ENCODE measurements around the gene PRKAG3. TPM values are rescaled to one million over a fixed set of nuclear protein-coding genes. Genes with fewer than 3 reads are reported as not detected.
"Not testable (repeated sequence)": the region's sequence is repeated elsewhere in the genome, so short reads cannot be mapped to it uniquely, and the experiment has no call there.

PRKAG3 gene
- total RNA-seq, 2 donors from 2014 or later: not detected

GRCh38 chr2:218855305-218856166, 23.9 kb upstream of the PRKAG3 start:
- peak in 1 of 2 donors; percentile 35 for DNase-seq (ENCODE audit: low spot score in 2 of 2)
- no peaks in the 10 kb centered on the region for H3K9me3 Mint-ChIP-seq
- ATAC-seq: no peak
- no peaks in the 10 kb centered on the region for H3K36me3 Mint-ChIP-seq
- no peak overlapping the region for H3K27ac Mint-ChIP-seq

- Mint-ChIP-seq H3K36me3 (no peaks in the 10 kb centered on the region), H3K9me3 (no peaks in the 10 kb centered on the region), H3K27ac (no peak overlapping the region)
- DNase-seq (ENCODE audit: low spot score in 2 of 2): peak in 1 of 2 donors; percentile 37
- ATAC-seq: no peak
These were observed 23.3 kb upstream of the PRKAG3 start for GRCh38 chr2:218854860-218855259.

- no peaks in the 10 kb centered on the region for H3K9me3 Mint-ChIP-seq
- peak in 1 of 2 donors; percentile 20 for DNase-seq (ENCODE audit: low spot score in 2 of 2)
- no peaks in the 10 kb centered on the region for H3K36me3 Mint-ChIP-seq
- ATAC-seq: no peak
- H3K27ac Mint-ChIP-seq: no peak overlapping the region
These were observed 22.2 kb upstream of the PRKAG3 start for GRCh38 chr2:218853766-218854165.

GRCh38 chr2:218852911-218853667, 21.5 kb upstream of the PRKAG3 start:
- H3K27ac Mint-ChIP-seq: no peak overlapping the region
- no peaks in the 10 kb centered on the region for H3K9me3 Mint-ChIP-seq
- ATAC-seq (peak; percentile 64 to 79), DNase-seq (ENCODE audit: low spot score in 2 of 2) (peak; percentile 57 to 69)
- no peaks in the 10 kb centered on the region for H3K36me3 Mint-ChIP-seq

- H3K27ac Mint-ChIP-seq: no peak overlapping the region
- no peaks in the 10 kb centered on the region for H3K36me3 Mint-ChIP-seq
- DNase-seq (ENCODE audit: low spot score in 2 of 2): peak in 1 of 2 donors; percentile 26
- H3K9me3 Mint-ChIP-seq: no peaks in the 10 kb centered on the region
- no peak for ATAC-seq
These were observed 19.7 kb upstream of the PRKAG3 start for GRCh38 chr2:218851286-218851685.

GRCh38 chr2:218850796-218851195, 19.2 kb upstream of the PRKAG3 start:
- DNase-seq (ENCODE audit: low spot score in 2 of 2) (peak in 1 of 2 donors; percentile 16), ATAC-seq (no peak)
- Mint-ChIP-seq H3K9me3 (no peaks in the 10 kb centered on the region), H3K27ac (no peak overlapping the region), H3K36me3 (no peaks in the 10 kb centered on the region)

- H3K36me3 Mint-ChIP-seq: no peaks in the 10 kb centered on the region
- H3K27ac Mint-ChIP-seq: no peak overlapping the region
- DNase-seq (ENCODE audit: low spot score in 2 of 2) (no peak), ATAC-seq (no peak)
- H3K9me3 Mint-ChIP-seq: no peaks in the 10 kb centered on the region
These were observed 18.1 kb upstream of the PRKAG3 start for GRCh38 chr2:218849721-218850120.

- not testable (repeated sequence) for H3K27ac Mint-ChIP-seq; H3K36me3 Mint-ChIP-seq; H3K9me3 Mint-ChIP-seq; ATAC-seq; DNase-seq (ENCODE audit: low spot score in 2 of 2)
These were observed 15.4 kb upstream of the PRKAG3 start for GRCh38 chr2:218846963-218847362.

- H3K27ac Mint-ChIP-seq; H3K9me3 Mint-ChIP-seq; DNase-seq (ENCODE audit: low spot score in 2 of 2): not testable (repeated sequence)
These were observed 12.7 kb upstream of the PRKAG3 start for GRCh38 chr2:218844334-218844733.

GRCh38 chr2:218839888-218840287, 8.3 kb upstream of the PRKAG3 start:
- Mint-ChIP-seq H3K9me3 (peaks cover 0 to 7% of the 10 kb centered on the region in 2 donors), H3K27ac (no peak overlapping the region), H3K36me3 (peaks cover 0 to 11% of the 10 kb centered on the region in 2 donors)
- ATAC-seq (no peak), DNase-seq (ENCODE audit: low spot score in 2 of 2) (no peak)

More at GRCh38 chr2:218844334-218844733, 12.7 kb upstream of the PRKAG3 start:
- not testable (repeated sequence) for ATAC-seq, H3K36me3 Mint-ChIP-seq

- H3K9me3 Mint-ChIP-seq: peaks cover 0 to 7% of the 10 kb centered on the region in 2 donors
These were observed 7.8 kb upstream of the PRKAG3 start for GRCh38 chr2:218839430-218839829.

GRCh38 chr2:218837495-218837894, 5.9 kb upstream of the PRKAG3 start:
- no peak overlapping the region for H3K27ac Mint-ChIP-seq
- DNase-seq (ENCODE audit: low spot score in 2 of 2): no peak
- peaks cover 0 to 11% of the 10 kb centered on the region in 2 donors for H3K36me3 Mint-ChIP-seq
- H3K9me3 Mint-ChIP-seq: peaks cover 0 to 7% of the 10 kb centered on the region in 2 donors
- ATAC-seq: no peak

More at GRCh38 chr2:218839430-218839829, 7.8 kb upstream of the PRKAG3 start:
- peaks cover 0 to 11% of the 10 kb centered on the region in 2 donors for H3K36me3 Mint-ChIP-seq
- no peak overlapping the region for H3K27ac Mint-ChIP-seq
- no peak for DNase-seq (ENCODE audit: low spot score in 2 of 2)
- no peak for ATAC-seq

- ATAC-seq (no peak), DNase-seq (ENCODE audit: low spot score in 2 of 2) (no peak)
- Mint-ChIP-seq H3K36me3 (peaks cover 0 to 11% of the 10 kb centered on the region in 2 donors), H3K9me3 (peaks cover 0 to 7% of the 10 kb centered on the region in 2 donors), H3K27ac (no peak overlapping the region)
These were observed 3.1 kb upstream of the PRKAG3 start for GRCh38 chr2:218834685-218835084.

- Mint-ChIP-seq H3K27ac (no peak overlapping the region), H3K9me3 (peaks cover 0 to 7% of the 10 kb centered on the region in 2 donors), H3K36me3 (peaks cover 0 to 11% of the 10 kb centered on the region in 2 donors)
- DNase-seq (ENCODE audit: low spot score in 2 of 2) (no peak), ATAC-seq (no peak)
These were observed 1.5 kb upstream of the PRKAG3 start for GRCh38 chr2:218833023-218833609.

- no peak overlapping the region for H3K27ac Mint-ChIP-seq
- H3K36me3 Mint-ChIP-seq: peaks cover 0 to 7% of the 10 kb centered on the region in 2 donors
- no peak for DNase-seq (ENCODE audit: low spot score in 2 of 2)
- H3K9me3 Mint-ChIP-seq: peaks cover 0 to 2% of the 10 kb centered on the region in 2 donors
- no peak for ATAC-seq
These were observed 917 bp upstream of the PRKAG3 start for GRCh38 chr2:218832520-218832919.

GRCh38 chr2:218832081-218832480, 478 bp upstream of the PRKAG3 start:
- H3K27ac Mint-ChIP-seq: no peak overlapping the region
- no peak for ATAC-seq

More at GRCh38 chr2:218832081-218832480, 478 bp upstream of the PRKAG3 start:
- peaks cover 0 to 2% of the 10 kb centered on the region in 2 donors for H3K36me3 Mint-ChIP-seq
- no peaks in the 10 kb centered on the region for H3K9me3 Mint-ChIP-seq
- no peak for DNase-seq (ENCODE audit: low spot score in 2 of 2)
